ENCODE results near the gene TNKS1BP1.
A peak's percentile ranks its signal among the peaks of the same experiment; 100 is the strongest.
"Not testable (repeated sequence)": the region's sequence is repeated elsewhere in the genome, so short reads cannot be mapped to it uniquely, and the experiment has no call there.

Gene TNKS1BP1

GRCh38 chr11:57324886-57325734 lies at the start of gene TNKS1BP1:
Gene TNKS1BP1 (minus strand): TSS chr11:57324952. CDS start chr11:57321885, 3,067 bp downstream.
- DNase-seq (ENCODE audit: extremely low read depth in 1 of 2, low read depth in 1 of 2), result peak; percentile 60 to 81

GRCh38 chr11:57373146-57373545 lies 48.4 kb upstream of the TNKS1BP1 start:
- DNase-seq (ENCODE audit: extremely low read depth in 1 of 2, low read depth in 1 of 2), result no peak

- DNase-seq (ENCODE audit: extremely low read depth in 1 of 2, low read depth in 1 of 2), result no peak
Measured at GRCh38 chr11:57370941-57371340, 46.2 kb upstream of the TNKS1BP1 start.

GRCh38 chr11:57370251-57370650 lies 45.5 kb upstream of the TNKS1BP1 start:
- DNase-seq (ENCODE audit: extremely low read depth in 1 of 2, low read depth in 1 of 2), result no peak

GRCh38 chr11:57368845-57369232 lies 44.1 kb upstream of the TNKS1BP1 start:
- no peak for DNase-seq (ENCODE audit: extremely low read depth in 1 of 2, low read depth in 1 of 2)

GRCh38 chr11:57368106-57368844 lies 43.5 kb upstream of the TNKS1BP1 start:
- no peak for DNase-seq (ENCODE audit: extremely low read depth in 1 of 2, low read depth in 1 of 2)

GRCh38 chr11:57364851-57365660 lies 40.3 kb upstream of the TNKS1BP1 start:
- no peak for DNase-seq (ENCODE audit: extremely low read depth in 1 of 2, low read depth in 1 of 2)

GRCh38 chr11:57363131-57364080 lies 38.7 kb upstream of the TNKS1BP1 start:
- DNase-seq (ENCODE audit: extremely low read depth in 1 of 2, low read depth in 1 of 2), result no peak

- no peak for DNase-seq (ENCODE audit: extremely low read depth in 1 of 2, low read depth in 1 of 2)
Measured at GRCh38 chr11:57361926-57362325, 37.2 kb upstream of the TNKS1BP1 start.

- not testable (repeated sequence) for DNase-seq (ENCODE audit: extremely low read depth in 1 of 2, low read depth in 1 of 2)
Measured at GRCh38 chr11:57361420-57361819, 36.7 kb upstream of the TNKS1BP1 start.

GRCh38 chr11:57360991-57361390 lies 36.2 kb upstream of the TNKS1BP1 start:
- no peak for DNase-seq (ENCODE audit: extremely low read depth in 1 of 2, low read depth in 1 of 2)

- no peak for DNase-seq (ENCODE audit: extremely low read depth in 1 of 2, low read depth in 1 of 2)
Measured at GRCh38 chr11:57359896-57360690, 35.3 kb upstream of the TNKS1BP1 start.

GRCh38 chr11:57359396-57359795 lies 34.6 kb upstream of the TNKS1BP1 start:
- DNase-seq (ENCODE audit: extremely low read depth in 1 of 2, low read depth in 1 of 2), result no peak

- no peak for DNase-seq (ENCODE audit: extremely low read depth in 1 of 2, low read depth in 1 of 2)
Measured at GRCh38 chr11:57358991-57359390, 34.2 kb upstream of the TNKS1BP1 start.

- DNase-seq (ENCODE audit: extremely low read depth in 1 of 2, low read depth in 1 of 2), result no peak
Measured at GRCh38 chr11:57358543-57358961, 33.8 kb upstream of the TNKS1BP1 start.

- no peak for DNase-seq (ENCODE audit: extremely low read depth in 1 of 2, low read depth in 1 of 2)
Measured at GRCh38 chr11:57357856-57358255, 33.1 kb upstream of the TNKS1BP1 start.

- DNase-seq (ENCODE audit: extremely low read depth in 1 of 2, low read depth in 1 of 2), result no peak
Measured at GRCh38 chr11:57357310-57357709, 32.6 kb upstream of the TNKS1BP1 start.

- no peak for DNase-seq (ENCODE audit: extremely low read depth in 1 of 2, low read depth in 1 of 2)
Measured at GRCh38 chr11:57356268-57356667, 31.5 kb upstream of the TNKS1BP1 start.

GRCh38 chr11:57354699-57355098 lies 29.9 kb upstream of the TNKS1BP1 start:
- no peak for DNase-seq (ENCODE audit: extremely low read depth in 1 of 2, low read depth in 1 of 2)

Data from activated CD8-positive, alpha-beta memory T cell treated with anti-CD3 and anti-CD28 coated beads for 1 hour (primary cell).